DND-41 (cell line): ENCODE measurements around the gene RUNX2.

Source experiments
- EZH2 ChIP-seq: IDR thresholded peaks from 3 replicates; pipeline ENCODE4 v1.6.1; 2012; ENCODE audit warnings: borderline replicate concordance, low read depth, mild to moderate bottlenecking, moderate library complexity, low read length, inconsistent platforms; ENCODE audit not compliant: severe bottlenecking
- TF ChIP-seq, protein P1 (sequence below): IDR thresholded peaks from 2 replicates; pipeline ENCODE4 v1.5.1; 2012; ENCODE audit warnings: borderline replicate concordance, low read length, moderate library complexity, mild to moderate bottlenecking; ENCODE audit not compliant: poor library complexity, severe bottlenecking; ENCODE audit errors: extremely low read depth

DNA sequence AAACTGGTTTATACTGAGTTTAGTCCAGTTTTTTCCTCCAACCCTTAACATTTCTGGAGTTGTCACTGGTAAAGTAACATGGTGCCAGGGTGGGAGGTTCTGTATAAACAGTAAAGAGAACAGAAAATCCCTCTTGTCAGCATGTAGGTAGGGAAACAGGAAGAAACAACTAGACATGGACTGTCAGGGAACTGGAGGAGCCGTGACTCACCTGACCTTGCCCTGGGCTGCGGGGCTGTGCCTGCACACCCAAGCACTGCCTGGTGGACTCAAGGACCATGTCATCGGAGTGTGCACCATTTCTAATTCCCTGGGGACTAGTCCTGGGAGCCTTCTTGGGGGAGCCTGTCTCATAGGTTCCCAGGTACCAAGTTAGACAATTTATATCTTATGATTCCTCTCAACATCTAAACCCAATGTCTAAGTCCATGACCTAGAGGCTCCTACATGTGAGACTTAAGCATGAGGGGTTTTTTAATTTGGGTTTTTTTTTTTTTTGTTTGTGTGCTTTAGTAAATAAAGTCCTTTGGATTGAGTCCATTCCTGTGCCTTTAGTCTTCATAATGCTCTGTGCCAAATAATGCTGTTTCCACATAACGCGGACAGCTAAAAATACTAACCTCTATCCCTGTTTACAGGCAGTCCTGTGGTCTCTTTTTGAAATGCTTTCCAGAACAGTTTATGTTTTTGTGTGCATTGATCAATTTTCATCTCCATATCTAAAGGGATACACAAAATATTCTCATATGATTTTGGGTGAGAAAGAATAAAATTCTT is 186.5 kb downstream of the RUNX2 start:
- TF ChIP-seq, protein P1, sequence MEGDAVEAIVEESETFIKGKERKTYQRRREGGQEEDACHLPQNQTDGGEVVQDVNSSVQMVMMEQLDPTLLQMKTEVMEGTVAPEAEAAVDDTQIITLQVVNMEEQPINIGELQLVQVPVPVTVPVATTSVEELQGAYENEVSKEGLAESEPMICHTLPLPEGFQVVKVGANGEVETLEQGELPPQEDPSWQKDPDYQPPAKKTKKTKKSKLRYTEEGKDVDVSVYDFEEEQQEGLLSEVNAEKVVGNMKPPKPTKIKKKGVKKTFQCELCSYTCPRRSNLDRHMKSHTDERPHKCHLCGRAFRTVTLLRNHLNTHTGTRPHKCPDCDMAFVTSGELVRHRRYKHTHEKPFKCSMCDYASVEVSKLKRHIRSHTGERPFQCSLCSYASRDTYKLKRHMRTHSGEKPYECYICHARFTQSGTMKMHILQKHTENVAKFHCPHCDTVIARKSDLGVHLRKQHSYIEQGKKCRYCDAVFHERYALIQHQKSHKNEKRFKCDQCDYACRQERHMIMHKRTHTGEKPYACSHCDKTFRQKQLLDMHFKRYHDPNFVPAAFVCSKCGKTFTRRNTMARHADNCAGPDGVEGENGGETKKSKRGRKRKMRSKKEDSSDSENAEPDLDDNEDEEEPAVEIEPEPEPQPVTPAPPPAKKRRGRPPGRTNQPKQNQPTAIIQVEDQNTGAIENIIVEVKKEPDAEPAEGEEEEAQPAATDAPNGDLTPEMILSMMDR: no peak
- TF ChIP-seq EZH2: no peak
